Measurements from ENCODE around the gene CRYGN. TPM values are rescaled to one million over a fixed set of nuclear protein-coding genes. Genes with fewer than 3 reads are reported as not detected.

The CRYGN gene
- total RNA-seq, 1 donor from 2014 or later, result 1.3 TPM

DNA sequence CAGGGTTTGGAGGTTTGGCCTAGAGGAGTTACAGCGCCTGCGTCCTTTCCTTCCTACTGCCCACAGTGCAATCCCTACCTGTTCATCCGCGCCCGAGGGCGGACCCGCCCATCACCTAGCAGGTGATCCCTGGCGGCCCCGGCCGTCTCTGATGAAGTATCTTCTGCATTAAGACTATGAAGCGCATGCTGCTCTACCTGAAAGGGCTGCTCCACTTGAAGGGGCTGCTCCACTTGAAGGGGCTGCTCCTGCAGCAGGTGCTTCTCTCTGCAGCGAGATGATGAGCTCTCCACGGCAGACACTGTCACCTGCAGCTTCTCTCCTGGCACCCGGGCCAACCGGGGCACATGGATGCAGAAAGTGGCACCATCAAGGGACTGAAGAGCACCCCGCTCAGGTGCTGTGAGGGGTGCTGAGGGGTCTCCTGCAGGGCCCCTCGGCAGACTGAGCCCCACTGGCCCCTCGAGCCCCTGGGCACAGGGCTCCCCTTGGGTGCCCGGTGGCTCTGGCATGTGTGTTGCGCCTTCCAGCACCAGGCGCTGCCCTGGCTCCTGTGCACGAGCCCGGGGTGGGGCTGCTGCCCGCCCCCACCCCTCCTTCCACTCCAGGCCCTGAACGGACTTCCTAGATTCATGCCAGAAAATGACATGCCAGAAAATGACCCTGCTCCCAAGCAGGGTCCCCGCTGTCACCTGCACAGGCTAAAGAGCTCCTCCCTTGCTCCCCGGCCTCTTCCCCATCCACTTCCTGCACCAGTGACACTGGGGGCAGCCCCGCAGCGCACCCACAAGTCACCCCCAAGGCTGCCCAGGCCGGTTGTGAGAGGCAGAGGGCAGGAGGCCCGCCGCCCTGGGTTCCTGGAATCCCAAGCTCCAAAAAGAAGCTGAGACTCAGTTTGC, 59.5 kb downstream of the CRYGN start:
- TF ChIP-seq, protein P1, sequence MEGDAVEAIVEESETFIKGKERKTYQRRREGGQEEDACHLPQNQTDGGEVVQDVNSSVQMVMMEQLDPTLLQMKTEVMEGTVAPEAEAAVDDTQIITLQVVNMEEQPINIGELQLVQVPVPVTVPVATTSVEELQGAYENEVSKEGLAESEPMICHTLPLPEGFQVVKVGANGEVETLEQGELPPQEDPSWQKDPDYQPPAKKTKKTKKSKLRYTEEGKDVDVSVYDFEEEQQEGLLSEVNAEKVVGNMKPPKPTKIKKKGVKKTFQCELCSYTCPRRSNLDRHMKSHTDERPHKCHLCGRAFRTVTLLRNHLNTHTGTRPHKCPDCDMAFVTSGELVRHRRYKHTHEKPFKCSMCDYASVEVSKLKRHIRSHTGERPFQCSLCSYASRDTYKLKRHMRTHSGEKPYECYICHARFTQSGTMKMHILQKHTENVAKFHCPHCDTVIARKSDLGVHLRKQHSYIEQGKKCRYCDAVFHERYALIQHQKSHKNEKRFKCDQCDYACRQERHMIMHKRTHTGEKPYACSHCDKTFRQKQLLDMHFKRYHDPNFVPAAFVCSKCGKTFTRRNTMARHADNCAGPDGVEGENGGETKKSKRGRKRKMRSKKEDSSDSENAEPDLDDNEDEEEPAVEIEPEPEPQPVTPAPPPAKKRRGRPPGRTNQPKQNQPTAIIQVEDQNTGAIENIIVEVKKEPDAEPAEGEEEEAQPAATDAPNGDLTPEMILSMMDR (conservative IDR thresholded peaks at IDR 0.05), result no peak
- peaks cover 13% of the 10 kb centered on the region for H3K36me3 Mint-ChIP-seq
- peaks cover 15% of the 10 kb centered on the region for H3K27me3 Mint-ChIP-seq
- no peak for DNase-seq (ENCODE audit: extremely low spot score, unreplicated experiment)
- peaks cover 6% of the 10 kb centered on the region for H3K4me1 Mint-ChIP-seq (ENCODE audit: unreplicated experiment)
- H3K9me3 Mint-ChIP-seq, result no peaks in the 10 kb centered on the region
- no peak overlapping the region for H3K27ac Mint-ChIP-seq
- no peak overlapping the region for H3K4me3 Mint-ChIP-seq

DNA sequence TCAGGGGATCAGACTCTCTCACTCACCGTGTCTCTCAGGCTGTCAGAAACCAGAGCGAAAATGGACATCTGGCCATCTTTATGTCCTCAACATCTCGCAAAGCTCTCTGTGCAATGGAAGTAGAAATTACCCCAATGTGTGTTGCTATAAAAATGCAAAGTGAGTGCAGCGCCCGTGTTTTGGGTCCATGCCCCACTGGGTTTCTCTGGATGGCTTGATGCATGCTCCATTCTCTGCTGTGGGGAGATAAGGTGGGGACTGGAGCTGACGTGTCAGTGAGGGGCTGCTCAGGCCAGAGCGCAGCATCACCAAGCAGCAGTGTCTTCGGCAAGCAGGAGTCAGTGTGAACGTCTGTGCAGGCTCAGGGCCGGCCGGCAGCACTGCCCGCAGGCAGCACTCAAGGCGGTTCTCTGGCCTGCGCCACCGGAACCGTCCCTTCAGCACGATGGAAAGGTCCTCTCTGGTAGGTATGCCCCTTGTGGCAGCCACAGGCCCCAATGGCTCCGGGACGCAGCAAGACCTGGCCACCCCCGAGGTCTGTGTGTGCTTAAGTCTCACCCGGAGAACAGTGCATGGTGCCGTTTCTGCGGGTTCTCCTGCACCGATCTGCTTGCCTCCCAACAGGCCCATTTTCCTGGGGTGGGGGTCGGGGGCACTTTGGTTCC, 60.3 kb downstream of the CRYGN start:
- Mint-ChIP-seq H3K27ac (no peak overlapping the region), H3K27me3 (peaks cover 15% of the 10 kb centered on the region), H3K9me3 (no peaks in the 10 kb centered on the region), H3K4me3 (no peak overlapping the region), H3K4me1 (ENCODE audit: unreplicated experiment) (peaks cover 6% of the 10 kb centered on the region), H3K36me3 (peaks cover 16% of the 10 kb centered on the region)
- TF ChIP-seq, protein P1 (conservative IDR thresholded peaks at IDR 0.05), result no peak
- DNase-seq (ENCODE audit: extremely low spot score, unreplicated experiment), result no peak

DNA sequence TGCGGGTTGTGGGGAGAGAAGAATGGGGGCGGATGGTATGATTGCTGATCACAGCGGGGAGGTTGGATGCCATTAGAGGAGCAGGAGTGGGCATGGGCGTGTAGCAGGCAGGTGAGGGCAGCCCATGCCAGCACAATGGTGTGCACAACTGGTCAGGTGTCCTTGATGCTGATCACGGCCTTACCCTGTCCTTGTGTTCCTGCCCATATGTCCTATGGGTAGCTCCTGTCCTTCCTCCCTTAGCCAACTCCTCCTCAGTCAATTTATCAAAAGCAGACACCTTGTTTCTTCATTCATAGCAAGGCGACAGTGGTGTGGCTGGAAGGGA, 60.8 kb downstream of the CRYGN start:
- Mint-ChIP-seq H3K27me3 (peaks cover 12% of the 10 kb centered on the region), H3K36me3 (peaks cover 13% of the 10 kb centered on the region), H3K4me1 (ENCODE audit: unreplicated experiment) (peaks cover 4% of the 10 kb centered on the region), H3K9me3 (no peaks in the 10 kb centered on the region), H3K27ac (peak overlapping the region; percentile 39), H3K4me3 (no peak overlapping the region)
- DNase-seq (ENCODE audit: extremely low spot score, unreplicated experiment), result no peak
- TF ChIP-seq, protein P1 (conservative IDR thresholded peaks at IDR 0.05), result no peak

Small RNA genes lying within 50 kb of the gene (microRNA-seq; reads per million reads assigned to microRNA genes)
- not detected for gene MIR3907

Other genes starting within 250 kb of the CRYGN start
- gene H2BK1, start 229.7 kb downstream of the CRYGN start, total RNA-seq (ENCODE audit: low replicate concordance), result not detected in 2 replicates
- 35.9 and 46.5 TPM in 2 replicates for gene ABCF2, start 212.9 kb downstream of the CRYGN start, total RNA-seq (ENCODE audit: low replicate concordance)
- gene CHPF2, start 207.7 kb downstream of the CRYGN start, total RNA-seq (ENCODE audit: low replicate concordance), result 44.4 and 54.7 TPM in 2 replicates
- 20.0 and 58.4 TPM in 2 replicates for gene SMARCD3, start 191.4 kb downstream of the CRYGN start, total RNA-seq (ENCODE audit: low replicate concordance)
- 49.3 and 54.3 TPM in 2 replicates for gene NUB1, start 98.3 kb downstream of the CRYGN start, total RNA-seq (ENCODE audit: low replicate concordance)
- gene WDR86, start 30.1 kb downstream of the CRYGN start, total RNA-seq (ENCODE audit: low replicate concordance), result 13.0 and 83.0 TPM in 2 replicates
- 79.2 and 81.0 TPM in 2 replicates for gene RHEB, start 79.8 kb upstream of the CRYGN start, total RNA-seq (ENCODE audit: low replicate concordance)

Data from type B pancreatic cell (in vitro differentiated cells).